ENCODE data around the gene LOXL4.

LOXL4 gene

GRCh38 chr10:98263088-98263487 lies 4.9 kb downstream of the LOXL4 start:
- DNase-seq = no peak

- peak; percentile 46 for DNase-seq
These were observed 5.4 kb downstream of the LOXL4 start for GRCh38 chr10:98262571-98262970.

- no peak for DNase-seq
These were observed 6.3 kb downstream of the LOXL4 start for GRCh38 chr10:98261436-98262277.

GRCh38 chr10:98260752-98261151 lies 7.2 kb downstream of the LOXL4 start:
- DNase-seq = no peak

GRCh38 chr10:98260350-98260749 lies 7.6 kb downstream of the LOXL4 start:
- DNase-seq = no peak

DNA sequence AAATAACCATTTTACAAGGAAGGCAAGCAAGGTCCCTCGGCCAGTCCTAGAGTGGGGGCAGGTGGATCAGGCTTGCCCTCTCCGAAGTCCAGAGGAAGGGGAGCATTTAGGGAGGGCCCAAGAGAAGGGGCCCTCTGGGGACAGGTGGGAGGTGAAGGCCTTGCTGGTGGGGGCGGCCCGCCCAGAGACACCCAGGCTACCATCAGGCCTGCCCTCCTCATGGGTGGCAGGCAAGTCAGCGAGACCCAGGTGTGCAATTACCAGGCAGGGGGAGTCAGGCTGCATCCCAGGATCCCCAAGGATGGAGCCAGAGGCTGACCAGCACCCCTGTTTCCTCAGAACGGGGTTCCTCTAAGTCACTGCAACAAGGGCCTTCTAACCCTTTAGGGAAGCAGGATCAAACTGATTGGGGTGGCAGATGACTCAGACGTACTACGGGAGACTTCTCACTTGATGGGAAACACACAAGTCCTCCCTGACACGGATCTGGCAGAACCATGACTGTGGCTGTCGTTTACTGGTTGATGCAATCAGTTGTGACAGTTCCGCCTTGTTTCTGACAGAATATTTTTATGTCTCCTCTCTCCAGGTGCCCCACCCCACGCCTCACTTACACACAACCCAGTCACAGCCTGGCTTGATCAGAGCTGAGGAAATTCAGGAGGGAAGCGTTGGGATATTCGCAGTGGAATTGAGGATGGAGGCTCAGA lies 8.2 kb downstream of the LOXL4 start:
- DNase-seq = peak; percentile 36

- peak; percentile 17 for DNase-seq
These were observed 9.1 kb downstream of the LOXL4 start for GRCh38 chr10:98258683-98259454.

DNA sequence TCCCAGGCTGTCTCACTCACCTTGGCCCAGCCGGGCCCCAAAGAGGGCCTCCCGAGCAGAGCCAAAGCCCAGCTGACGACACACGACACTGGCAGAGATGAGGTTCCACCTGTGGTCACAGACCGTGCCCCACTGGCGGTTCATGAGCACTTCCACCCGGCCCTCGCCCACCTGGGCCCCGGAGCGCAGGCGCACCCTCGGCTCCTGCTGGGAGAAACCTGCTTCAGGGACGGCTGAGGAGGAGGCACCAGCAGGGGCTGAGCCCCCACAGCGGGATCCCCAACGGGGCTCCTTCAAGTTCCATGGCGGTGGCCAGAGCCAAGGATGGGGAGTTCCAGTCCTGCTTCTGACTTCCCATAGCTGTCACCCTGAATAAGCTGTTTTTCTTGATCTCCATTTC lies 10.0 kb downstream of the LOXL4 start:
- DNase-seq = no peak

- DNase-seq = no peak
These were observed 10.8 kb downstream of the LOXL4 start for GRCh38 chr10:98257198-98257597.

GRCh38 chr10:98256692-98257091 lies 11.3 kb downstream of the LOXL4 start:
- DNase-seq = no peak

GRCh38 chr10:98255146-98255877 lies 12.7 kb downstream of the LOXL4 start:
- DNase-seq = no peak

- no peak for DNase-seq
These were observed 13.6 kb downstream of the LOXL4 start for GRCh38 chr10:98254234-98254974.

GRCh38 chr10:98253499-98253898 lies 14.5 kb downstream of the LOXL4 start:
- DNase-seq = no peak

DNA sequence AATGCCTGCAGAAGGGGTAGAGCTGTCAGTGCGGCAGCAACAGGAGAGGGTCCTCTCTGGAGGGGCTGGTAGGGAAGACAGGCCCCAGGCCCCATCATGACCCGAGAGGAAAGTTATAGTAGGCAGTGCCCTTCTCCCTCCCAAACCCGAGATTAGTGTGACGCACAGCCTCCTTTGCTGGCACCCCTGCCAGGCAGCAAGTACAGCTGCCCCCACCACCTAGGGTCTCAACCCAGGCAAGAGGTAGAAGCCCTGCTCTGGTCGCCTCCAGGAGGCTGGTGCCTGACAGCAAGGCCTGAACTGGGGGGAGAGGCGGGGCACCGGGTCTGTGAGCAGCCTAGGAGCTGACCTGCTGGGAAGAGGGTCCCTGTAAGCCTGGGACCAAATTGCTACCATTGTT lies 15.5 kb downstream of the LOXL4 start:
- DNase-seq = no peak

DNA sequence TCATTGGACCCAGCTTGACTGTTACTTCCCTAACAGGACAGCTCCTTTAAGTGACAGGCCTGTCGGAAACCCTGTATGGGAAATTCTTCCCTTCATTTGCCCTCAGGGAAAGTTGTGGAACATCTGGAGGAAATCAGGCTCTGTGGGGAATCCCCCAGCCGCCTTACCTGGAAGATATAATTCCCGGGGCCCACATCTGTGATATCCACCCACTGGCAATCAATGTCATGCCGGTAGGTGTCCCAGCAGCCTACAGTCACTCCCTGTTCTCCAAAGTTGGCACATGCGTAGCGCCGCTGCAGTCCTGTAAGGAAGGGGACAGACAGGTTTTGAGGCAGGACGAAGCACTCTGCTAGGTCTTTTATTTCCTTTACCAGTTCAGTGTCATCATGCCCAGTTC lies 16.6 kb downstream of the LOXL4 start:
- DNase-seq = no peak

DNA sequence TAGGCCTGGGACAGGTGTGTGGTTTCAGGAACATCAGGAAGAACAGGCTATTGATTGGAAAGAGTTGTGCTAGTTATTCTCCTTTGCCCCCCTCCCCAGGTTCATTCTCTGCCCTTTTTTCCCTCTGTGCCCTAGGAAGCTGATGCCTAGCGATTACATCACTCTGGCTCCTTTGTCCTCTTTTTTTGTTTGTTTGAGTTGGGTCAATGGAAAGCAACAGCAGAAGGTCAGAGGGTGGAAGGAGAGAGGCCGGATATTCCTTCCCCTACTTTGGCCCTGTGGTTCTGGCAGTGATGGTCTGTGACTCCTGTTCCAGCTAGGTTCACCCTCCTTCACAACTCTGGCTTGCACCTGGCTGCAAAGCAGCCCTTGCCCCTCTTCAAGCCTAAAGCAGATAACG lies 18.9 kb downstream of the LOXL4 start:
- no peak for DNase-seq

GRCh38 chr10:98248018-98248417 lies 20.0 kb downstream of the LOXL4 start:
- DNase-seq = no peak

DNA sequence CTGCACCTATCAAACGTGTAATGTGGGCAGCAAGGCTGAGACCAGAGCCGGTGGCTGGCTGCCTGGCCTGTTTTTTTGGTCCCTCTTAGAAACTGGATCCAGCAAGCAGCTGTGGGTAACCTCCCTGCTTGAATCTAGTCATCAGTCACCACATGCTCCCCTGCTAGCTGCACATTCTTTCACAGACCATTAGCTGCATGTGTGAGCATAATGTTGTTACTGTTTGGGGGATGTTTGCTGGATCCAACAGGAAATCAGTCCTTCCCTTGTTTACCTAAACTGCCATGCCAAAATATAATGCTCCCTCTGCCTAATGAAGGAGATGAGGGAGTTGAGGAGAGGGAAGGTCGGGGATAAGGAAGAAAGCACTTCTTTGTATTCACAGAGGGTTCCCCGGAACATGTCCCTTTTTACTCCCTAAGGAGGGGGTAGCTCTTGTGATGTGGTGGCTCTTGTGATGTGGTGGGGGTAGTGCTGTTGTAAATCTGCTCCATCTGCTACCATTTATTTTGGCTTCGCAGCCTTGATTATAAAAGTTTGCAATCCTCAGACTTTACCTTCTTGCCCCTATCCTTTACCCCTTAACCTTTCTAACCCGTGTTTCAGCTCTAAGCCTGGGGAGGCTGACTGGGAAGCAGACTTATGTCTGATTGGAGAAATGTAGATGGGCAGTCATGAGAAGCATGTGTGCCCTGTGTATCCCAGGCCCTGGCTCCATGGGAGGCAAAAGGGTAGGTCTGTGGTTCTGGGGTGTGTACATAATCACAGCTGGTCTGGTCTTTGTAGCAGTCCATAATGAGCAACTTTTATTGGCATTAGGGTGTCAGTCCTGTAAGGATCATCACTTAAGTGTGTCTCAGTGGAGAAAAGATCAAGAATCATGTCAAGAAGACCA lies 20.8 kb downstream of the LOXL4 start:
- DNase-seq = peak; percentile 71

DNA sequence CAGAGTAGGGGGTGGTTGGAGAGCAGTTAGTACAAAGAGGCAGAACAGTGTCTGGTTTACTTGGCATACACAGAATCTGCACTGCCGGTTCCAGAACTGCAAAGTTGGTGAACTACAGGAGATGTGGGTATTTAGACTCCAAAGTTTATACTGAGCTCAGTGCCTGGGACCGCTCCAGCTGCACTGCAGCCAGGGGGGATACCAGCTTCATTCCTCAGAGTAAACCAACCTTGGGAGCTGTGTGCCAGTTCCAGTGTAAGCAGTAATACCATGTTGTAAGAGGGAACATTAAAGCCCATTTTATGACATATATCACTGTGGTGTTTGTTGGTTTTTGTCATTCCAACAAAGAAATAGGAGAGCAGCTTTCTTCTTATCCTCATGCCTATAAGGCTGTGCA lies 23.4 kb downstream of the LOXL4 start:
- DNase-seq = no peak

DNA sequence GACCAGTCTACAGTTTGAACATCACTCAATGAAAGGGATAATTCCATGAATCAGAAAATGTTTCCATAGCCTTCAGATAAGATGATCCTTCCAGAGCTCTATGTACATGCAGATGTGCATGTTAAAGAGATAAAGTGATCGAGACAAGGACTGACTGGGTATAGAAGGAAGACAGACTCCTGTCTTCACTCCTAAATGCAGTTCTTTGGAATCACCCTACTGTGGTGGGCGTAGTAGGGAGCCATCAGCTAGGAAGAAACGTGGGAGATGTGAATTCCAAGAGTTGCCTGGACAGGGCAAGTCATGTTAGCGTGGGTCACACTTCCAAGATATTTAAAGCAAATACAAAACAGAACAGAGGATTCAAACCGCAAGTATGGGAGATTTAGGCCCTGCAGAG lies 23.9 kb downstream of the LOXL4 start:
- DNase-seq = no peak

- peak; percentile 49 for DNase-seq
These were observed 25.2 kb downstream of the LOXL4 start for GRCh38 chr10:98242823-98243222.
